Right lobe of liver (tissue), 6 donors: ENCODE data around the gene SPATA3. TPM values are rescaled to one million over a fixed set of nuclear protein-coding genes. Genes with fewer than 3 reads are reported as not detected.
"Not testable (repeated sequence)": the region's sequence is repeated elsewhere in the genome, so short reads cannot be mapped to it uniquely, and the experiment has no call there.

Source experiments
- ATAC-seq, 4 donors: fragments of 200-7000 bp; cut with Tn5 transposase; one replicate each; pipeline ENCODE4 v1.9.1; 2020; ENCODE audit warnings: mild to moderate bottlenecking in 4 of 4, moderate library complexity in 4 of 4
- DNase-seq, 3 donors: peaks; one replicate each; pipeline ENCODE4 v3.0.0-alpha.2; 2020
- H3K27ac ChIP-seq, 3 donors: fragments of 200-600 bp; one replicate each; pipeline ENCODE4 v1.8.0; 2022
- H3K27me3 ChIP-seq, 2 donors: fragments of 200-600 bp; one replicate each; pipeline ENCODE4 v1.8.0; 2022
- H3K36me3 ChIP-seq, 4 donors: fragments of 200-600 bp; sonication (generic) in 1 of 4; one replicate each; pipeline versions ENCODE4 v1.5.1 to v1.8.0; 2017 to 2022; ENCODE audit warnings: control low read depth in 1 of 4
- H3K4me1 ChIP-seq, 4 donors: fragments of 200-600 bp; sonication (generic) in 1 of 4; one replicate each; pipeline versions ENCODE4 v1.5.1 to v1.8.0; 2017 to 2022; ENCODE audit warnings: control low read depth in 1 of 4
- H3K4me3 ChIP-seq, 3 donors: fragments of 200-600 bp; one replicate each; pipeline ENCODE4 v1.8.0; 2022
- H3K9me3 ChIP-seq, 4 donors: fragments of 200-600 bp; sonication (generic) in 1 of 4; one replicate each; pipeline versions ENCODE4 v1.5.1 to v1.8.0; 2017 to 2022; ENCODE audit warnings: control low read depth in 1 of 4
- POLR2A ChIP-seq: fragments of 450-650 bp; IDR thresholded peaks from one replicate; pipeline ENCODE4 v1.6.1; 2017; ENCODE audit warnings: antibody characterized with exemption, mild to moderate bottlenecking
- WGBS: methylation state at CpG from one replicate; pipeline ENCODE4 v1.1.6; 2018; ENCODE audit warnings: low coverage, low lambda C conversion rate; ENCODE audit not compliant: insufficient coverage; ENCODE audit errors: missing lambda C conversion rate; 5-methylcytosine and 5-hydroxymethylcytosine counted together
- intact Hi-C, 2 donors: fragments of 100-400 bp; cut with DNase I; formaldehyde crosslinking; loops; one replicate each; pipeline versions ENCODE4 v1.11.2 to v1.14.1; 2022
- total RNA-seq, 6 experiments: library from RNA; depleted of rRNA in 2 of 6; stranded (reverse); fragments of >200 nt in 2 of 6; fragmentation: NEBNext Ultra II Directional in 3 of 6; extraction: Animal tissue kit (Norgen Biotek cat#: 25700) in 3 of 6; gene quantifications; one replicate each; pipeline versions ENCODE4 v1.1.0 to v1.2.4, GENCODE V29; 2016 to 2023
- TF ChIP-seq, protein P1 (sequence below), 4 donors: fragments of 200-600 bp in 3 of 4; fragments of 450-650 bp in 1 of 4; IDR thresholded peaks; one replicate each; pipeline versions ENCODE4 v1.5.1 to v1.8.0; 2016 to 2022; ENCODE audit warnings: antibody characterized with exemption in 4 of 4, mild to moderate bottlenecking in 2 of 4
- donor health status: DM: no; HTN: yes; CAD: no.
- donor health status: DM: no; HTN: no; CAD: no.
- donor health status: DM: no; HTN: no; CAD: no.
- donor health status: DM: no; HTN: yes; CAD: no.
- donor health status: DM: no; HTN: yes; CAD: no.

The SPATA3 gene
- total RNA-seq, 6 experiments from 2014 or later, result not detected

- DNase-seq, result no peak
These were observed 22.3 kb downstream of the SPATA3 start for GRCh38 chr2:231018184-231018583.

DNA sequence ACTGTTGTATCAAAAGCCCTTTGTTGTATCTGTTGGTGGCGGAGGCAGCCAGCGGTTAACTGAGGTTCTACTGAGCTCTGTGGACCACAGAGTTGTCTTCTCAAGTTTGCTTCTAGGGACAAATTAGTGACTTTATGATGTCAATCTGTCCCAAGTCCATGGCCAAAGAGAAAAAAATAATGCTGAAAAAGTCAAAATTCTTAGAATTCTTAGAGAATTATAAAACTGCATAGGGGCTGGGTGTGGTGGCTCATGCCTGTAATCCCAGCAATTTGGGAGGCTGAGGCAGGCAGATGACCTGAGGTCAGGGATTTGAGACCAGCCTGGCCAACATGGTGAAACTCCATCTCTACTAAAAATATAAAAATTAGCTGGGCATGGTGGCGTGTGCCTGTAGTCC is 29.1 kb downstream of the SPATA3 start:
- WGBS, result 95% methylated on average over 3 of the region's 3 CpGs
- intact Hi-C loops, result not testable (repeated sequence)

More at GRCh38 chr2:231018184-231018583, 22.3 kb downstream of the SPATA3 start:
- H3K27ac ChIP-seq, result no peak overlapping the region
- WGBS, result 86% methylated on average over 3 of the region's 3 CpGs
- H3K4me1 ChIP-seq, result peaks cover 0 to 7% (median 0%) of the 10 kb centered on the region in 4 donors
- no peak for TF ChIP-seq POLR2A
- TF ChIP-seq, protein P1, sequence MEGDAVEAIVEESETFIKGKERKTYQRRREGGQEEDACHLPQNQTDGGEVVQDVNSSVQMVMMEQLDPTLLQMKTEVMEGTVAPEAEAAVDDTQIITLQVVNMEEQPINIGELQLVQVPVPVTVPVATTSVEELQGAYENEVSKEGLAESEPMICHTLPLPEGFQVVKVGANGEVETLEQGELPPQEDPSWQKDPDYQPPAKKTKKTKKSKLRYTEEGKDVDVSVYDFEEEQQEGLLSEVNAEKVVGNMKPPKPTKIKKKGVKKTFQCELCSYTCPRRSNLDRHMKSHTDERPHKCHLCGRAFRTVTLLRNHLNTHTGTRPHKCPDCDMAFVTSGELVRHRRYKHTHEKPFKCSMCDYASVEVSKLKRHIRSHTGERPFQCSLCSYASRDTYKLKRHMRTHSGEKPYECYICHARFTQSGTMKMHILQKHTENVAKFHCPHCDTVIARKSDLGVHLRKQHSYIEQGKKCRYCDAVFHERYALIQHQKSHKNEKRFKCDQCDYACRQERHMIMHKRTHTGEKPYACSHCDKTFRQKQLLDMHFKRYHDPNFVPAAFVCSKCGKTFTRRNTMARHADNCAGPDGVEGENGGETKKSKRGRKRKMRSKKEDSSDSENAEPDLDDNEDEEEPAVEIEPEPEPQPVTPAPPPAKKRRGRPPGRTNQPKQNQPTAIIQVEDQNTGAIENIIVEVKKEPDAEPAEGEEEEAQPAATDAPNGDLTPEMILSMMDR (IDR thresholded peaks at IDR 0.05), result no peak
- intact Hi-C loops, result no loop called here
- no peak for ATAC-seq
- H3K4me3 ChIP-seq, result no peak overlapping the region
- no peaks in the 10 kb centered on the region for H3K36me3 ChIP-seq
- H3K9me3 ChIP-seq, result no peaks in the 10 kb centered on the region
- H3K27me3 ChIP-seq, result no peaks in the 10 kb centered on the region

DNA sequence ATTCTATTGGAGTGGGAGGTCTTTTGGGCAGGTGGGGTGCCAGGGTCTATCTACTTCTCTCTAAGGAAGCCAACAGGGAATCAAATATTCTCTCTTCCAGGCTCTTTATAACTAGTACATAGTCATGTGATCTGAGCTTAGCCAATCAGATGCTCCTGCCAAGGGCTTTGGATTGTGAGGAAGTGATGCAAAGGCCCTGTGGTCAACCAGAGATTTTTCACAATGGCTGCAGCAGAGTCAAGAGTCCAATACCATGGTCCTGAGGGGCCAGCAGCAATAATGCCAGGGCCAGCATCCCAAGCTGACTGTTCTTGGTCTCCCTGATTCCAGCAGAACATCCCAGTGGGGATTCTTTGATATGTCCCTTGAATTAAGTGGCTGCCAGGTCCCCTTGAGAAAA is 33.0 kb downstream of the SPATA3 start:
- intact Hi-C loops, result no loop called here

More for the DNA sequence above, 29.1 kb downstream of the SPATA3 start:
- not testable (repeated sequence) for H3K27me3 ChIP-seq, H3K36me3 ChIP-seq, H3K27ac ChIP-seq, ATAC-seq, H3K4me3 ChIP-seq, H3K9me3 ChIP-seq, H3K4me1 ChIP-seq, DNase-seq

GRCh38 chr2:231029563-231029962 is 33.6 kb downstream of the SPATA3 start:
- ATAC-seq (no peak), DNase-seq (no peak)
- Histone ChIP-seq H3K4me1 (peaks cover 0 to 17% (median 7%) of the 10 kb centered on the region in 4 donors), H3K36me3 (no peaks in the 10 kb centered on the region), H3K4me3 (no peak overlapping the region), H3K9me3 (no peaks in the 10 kb centered on the region), H3K27ac (no peak overlapping the region), H3K27me3 (no peaks in the 10 kb centered on the region)
- intact Hi-C loops, result no loop called here
- TF ChIP-seq POLR2A, result no peak
- TF ChIP-seq, protein P1 (IDR thresholded peaks at IDR 0.05), result no peak
- 81% methylated on average over 6 of the region's 9 CpGs for WGBS

More for the DNA sequence above, 33.0 kb downstream of the SPATA3 start:
- DNase-seq, result no peak
- no peaks in the 10 kb centered on the region for H3K27me3 ChIP-seq
- H3K4me1 ChIP-seq, result peaks cover 0 to 12% (median 6%) of the 10 kb centered on the region in 4 donors
- H3K36me3 ChIP-seq, result no peaks in the 10 kb centered on the region
- TF ChIP-seq, protein P1 (IDR thresholded peaks at IDR 0.05), result no peak
- TF ChIP-seq POLR2A, result no peak
- no peak overlapping the region for H3K4me3 ChIP-seq
- no peak overlapping the region for H3K27ac ChIP-seq
- ATAC-seq, result no peak
- H3K9me3 ChIP-seq, result no peaks in the 10 kb centered on the region

GRCh38 chr2:231030725-231031124 is 34.8 kb downstream of the SPATA3 start:
- no peak for TF ChIP-seq POLR2A
- TF ChIP-seq, protein P1 (IDR thresholded peaks at IDR 0.05), result no peak
- H3K9me3 ChIP-seq, result no peaks in the 10 kb centered on the region
- no peaks in the 10 kb centered on the region for H3K36me3 ChIP-seq
- WGBS, result 81% methylated on average over 3 of the region's 3 CpGs
- DNase-seq (no peak), ATAC-seq (no peak)
- H3K27me3 ChIP-seq, result no peaks in the 10 kb centered on the region
- peaks cover 0 to 29% (median 12%) of the 10 kb centered on the region in 4 donors for H3K4me1 ChIP-seq
- intact Hi-C loops, result no loop called here
- no peak overlapping the region for H3K4me3 ChIP-seq
- no peak overlapping the region for H3K27ac ChIP-seq
